GM23338 (cell line): ENCODE measurements around the gene CD3G. TPM values are rescaled to one million over a fixed set of nuclear protein-coding genes. Genes with fewer than 3 reads are reported as not detected.

Experiments used
- ATAC-seq: fragments of 200-7000 bp; cut with Tn5 transposase; 3 replicates; pipeline ENCODE4 v1.9.1; 2020
- DNase-seq: peaks from one replicate; pipeline ENCODE4 v3.0.0-alpha.2; 2015; ENCODE audit warnings: low spot score
- H2AFZ ChIP-seq: fragments of 200-600 bp; sonication (generic); 2 replicates; pipeline ENCODE4 v1.8.0; 2016; ENCODE audit warnings: antibody characterized with exemption, mild to moderate bottlenecking, moderate library complexity
- H3F3A ChIP-seq: fragments of 200-600 bp; sonication (generic); replicated peaks from 2 replicates; pipeline ENCODE4 v1.8.0; 2017; ENCODE audit warnings: antibody characterized with exemption, mixed run types, low read depth
- H3K27ac ChIP-seq: fragments of 200-600 bp; sonication (generic); 2 replicates; pipeline ENCODE4 v1.6.1; 2016; ENCODE audit warnings: low read depth
- H3K27me3 ChIP-seq: fragments of 200-600 bp; sonication (generic); 2 replicates; pipeline ENCODE4 v1.8.0; 2016; ENCODE audit warnings: mild to moderate bottlenecking, mixed run types, moderate library complexity; ENCODE audit not compliant: insufficient read depth
- H3K36me3 ChIP-seq: fragments of 200-600 bp; sonication (generic); 2 replicates; pipeline ENCODE4 v1.8.0; 2016; ENCODE audit warnings: mild to moderate bottlenecking; ENCODE audit not compliant: insufficient read depth
- H3K4me1 ChIP-seq: fragments of 200-600 bp; sonication (generic); 2 replicates; pipeline ENCODE4 v1.8.0; 2016; ENCODE audit warnings: mild to moderate bottlenecking, moderate library complexity; ENCODE audit not compliant: insufficient read depth
- H3K4me2 ChIP-seq: fragments of 200-600 bp; sonication (generic); 2 replicates; pipeline ENCODE4 v1.7.1; 2017; ENCODE audit warnings: mixed run types
- H3K4me3 ChIP-seq: fragments of 200-600 bp; sonication (generic); 2 replicates; pipeline ENCODE4 v1.6.1; 2016; ENCODE audit warnings: mixed run types
- H3K79me2 ChIP-seq: fragments of 200-600 bp; sonication (generic); replicated peaks from 2 replicates; pipeline ENCODE4 v1.8.0; 2017; ENCODE audit warnings: mild to moderate bottlenecking; ENCODE audit not compliant: insufficient read depth
- H3K9me2 ChIP-seq: fragments of 200-600 bp; sonication (generic); 2 replicates; pipeline ENCODE4 v1.8.0; 2017; ENCODE audit not compliant: insufficient read depth
- H4K20me1 ChIP-seq: fragments of 200-600 bp; sonication (generic); replicated peaks from 2 replicates; pipeline ENCODE4 v1.8.0; 2017; ENCODE audit warnings: mild to moderate bottlenecking; ENCODE audit not compliant: insufficient read depth
- H3K27ac Mint-ChIP-seq: 2 replicates; pipeline ENCODE4 v1.8.0; 2020; ENCODE audit warnings: inconsistent platforms, mild to moderate bottlenecking, moderate library complexity, mixed read lengths
- H3K27me3 Mint-ChIP-seq: 3 replicates; pipeline ENCODE4 v1.8.0; 2022; ENCODE audit warnings: low read depth, mild to moderate bottlenecking, moderate library complexity, mixed read lengths, inconsistent platforms; ENCODE audit not compliant: insufficient read depth, poor library complexity
- H3K36me3 Mint-ChIP-seq: 3 replicates; pipeline ENCODE4 v1.8.0; 2021; ENCODE audit warnings: low read depth, mild to moderate bottlenecking, inconsistent platforms, moderate library complexity, mixed read lengths
- H3K4me1 Mint-ChIP-seq: 3 replicates; pipeline ENCODE4 v1.8.0; 2020; ENCODE audit warnings: mild to moderate bottlenecking, inconsistent platforms, mixed read lengths
- H3K4me3 Mint-ChIP-seq: 3 replicates; pipeline ENCODE4 v1.8.0; 2021; ENCODE audit warnings: moderate library complexity, mild to moderate bottlenecking, inconsistent platforms, mixed read lengths
- H3K9me3 Mint-ChIP-seq: 3 replicates; pipeline ENCODE4 v1.8.0; 2020; ENCODE audit warnings: moderate library complexity, mild to moderate bottlenecking, inconsistent platforms, mixed read lengths
- CREB1 ChIP-seq: fragments of 250-450 bp; sonication (Bioruptor Pico); IDR thresholded peaks from 2 replicates; pipeline ENCODE4 v1.5.0; 2020; ENCODE audit warnings: low read depth, mild to moderate bottlenecking, moderate library complexity
- CTCF ChIP-seq, 2 experiments: fragments of 200-600 bp in 1 of 2; sonication (generic) in 1 of 2; conservative IDR thresholded peaks; 2 replicates each; pipeline versions ENCODE4 v1.5.1 to v1.6.1; 2016 to 2017; ENCODE audit warnings: antibody characterized with exemption in 2 of 2, low read depth in 2 of 2, mild to moderate bottlenecking in 2 of 2, moderate library complexity in 1 of 2
- ETS1 ChIP-seq: IDR thresholded peaks from 2 replicates; pipeline ENCODE4 v1.6.1; 2016; ENCODE audit warnings: antibody characterized with exemption
- EZH2 ChIP-seq: fragments of 200-600 bp; sonication (generic); IDR thresholded peaks from one replicate; pipeline ENCODE4 v1.8.0; 2017; ENCODE audit warnings: antibody characterized with exemption, mild to moderate bottlenecking, low read depth; ENCODE audit not compliant: unreplicated experiment
- EZH2phosphoT487 ChIP-seq: fragments of 200-600 bp; sonication (generic); IDR thresholded peaks from one replicate; pipeline ENCODE4 v1.8.1; 2018; ENCODE audit warnings: antibody characterized with exemption; ENCODE audit not compliant: unreplicated experiment
- JUNB ChIP-seq: IDR thresholded peaks from one replicate; pipeline ENCODE4 v1.6.1; 2016; ENCODE audit warnings: antibody characterized with exemption; ENCODE audit not compliant: unreplicated experiment
- NANOG ChIP-seq: IDR thresholded peaks from 2 replicates; pipeline ENCODE4 v1.6.1; 2016; ENCODE audit warnings: antibody characterized with exemption, borderline replicate concordance
- POLR2AphosphoS5 ChIP-seq: IDR thresholded peaks from 2 replicates; pipeline ENCODE4 v1.6.1; 2016; ENCODE audit warnings: antibody characterized with exemption, low read depth
- REST ChIP-seq: IDR thresholded peaks from one replicate; pipeline ENCODE4 v1.6.1; 2018; ENCODE audit warnings: antibody characterized with exemption; ENCODE audit not compliant: unreplicated experiment
- STAT1 ChIP-seq: IDR thresholded peaks from one replicate; pipeline ENCODE4 v1.6.1; 2016; ENCODE audit warnings: antibody characterized with exemption; ENCODE audit not compliant: unreplicated experiment
- ZNF114 ChIP-seq: fragments of 250-450 bp; sonication (Bioruptor Pico); IDR thresholded peaks from 2 replicates; pipeline ENCODE4 v1.5.0; 2020; ENCODE audit warnings: mild to moderate bottlenecking, moderate library complexity
- ZNF331 ChIP-seq: fragments of 250-450 bp; sonication (Bioruptor Pico); IDR thresholded peaks from 2 replicates; pipeline ENCODE4 v1.5.0; 2020; ENCODE audit warnings: low read depth, mild to moderate bottlenecking, moderate library complexity
- ZNF462 ChIP-seq: fragments of 250-450 bp; sonication (Bioruptor Pico); IDR thresholded peaks from 2 replicates; pipeline ENCODE4 v1.5.0; 2020; ENCODE audit warnings: mild to moderate bottlenecking, moderate library complexity
- polyA plus RNA-seq: library from polyadenylated mRNA; unstranded; fragments of >200 nt; fragmentation: Nextera tagmentation; extraction: Ambion mirVana; gene quantifications from 2 replicates; pipeline ENCODE4 v1.2.1, GENCODE V29; 2016
- total RNA-seq: library from RNA; depleted of rRNA; stranded (reverse); fragments of >200 nt; shearing (Covaris generic); gene quantifications from 2 replicates; pipeline ENCODE4 v1.2.3, GENCODE V29; 2014

The CD3G gene
- total and polyA plus RNA-seq, 2 experiments from 2014 or later = not detected

GRCh38 chr11:118364956-118365615 is 20.9 kb downstream of the CD3G start:
- H3K4me3 ChIP-seq = no peak overlapping the region
- no peak for TF ChIP-seq EZH2phosphoT487
- no peak for TF ChIP-seq JUNB
- TF ChIP-seq EZH2 = no peak
- no peak for TF ChIP-seq ETS1
- TF ChIP-seq ZNF114 = no peak
- no peak for TF ChIP-seq POLR2AphosphoS5
- no peak for TF ChIP-seq ZNF331 (CRISPR knock-in tag)
- no peak for TF ChIP-seq ZNF462 (CRISPR knock-in tag)
- TF ChIP-seq CREB1 (CRISPR knock-in tag) = no peak
- no peak for TF ChIP-seq NANOG
- TF ChIP-seq CTCF (conservative IDR thresholded peaks at IDR 0.05; ENCODE audit: low read depth in 2 of 2) = no peak
- TF ChIP-seq REST = no peak
- no peak for TF ChIP-seq STAT1
- H3K4me1 Mint-ChIP-seq = no peaks in the 10 kb centered on the region

More at GRCh38 chr11:118364956-118365615, 20.9 kb downstream of the CD3G start:
- Mint-ChIP-seq H3K27ac (no peak overlapping the region), H3K4me3 (no peak overlapping the region), H3K27me3 (peaks cover 2% of the 10 kb centered on the region), H3K9me3 (no peaks in the 10 kb centered on the region), H3K36me3 (peaks cover 26% of the 10 kb centered on the region)
- H3K36me3 ChIP-seq = peaks cover 20% of the 10 kb centered on the region
- H3K79me2 ChIP-seq = peaks cover 39% of the 10 kb centered on the region
- no peaks in the 10 kb centered on the region for H3K27me3 ChIP-seq
- H3F3A ChIP-seq = 0 out of 2 replicates have a peak, but pooled peaks cover 3% of the 10 kb centered on the region
- H2AFZ ChIP-seq = no peak overlapping the region
- DNase-seq = no peak
- ATAC-seq = no peak
- H3K9me2 ChIP-seq = no peaks in the 10 kb centered on the region
- peaks cover 6% of the 10 kb centered on the region for H4K20me1 ChIP-seq
- no peak overlapping the region for H3K27ac ChIP-seq
- peaks cover 3% of the 10 kb centered on the region; the same call in 1 of the 2 replicates for H3K4me1 ChIP-seq
- H3K4me2 ChIP-seq = no peak overlapping the region
